GM06990 (cell line): ENCODE results near the gene RIN3.

Experiments
- DNase-seq: peaks from one replicate; pipeline ENCODE4 v3.0.0-alpha.2; 2011; ENCODE audit not compliant: insufficient read length; ENCODE audit errors: extremely low read depth
- H3K27me3 ChIP-seq: replicated peaks from 2 replicates; pipeline ENCODE4 v1.6.0; 2011; ENCODE audit warnings: low read length; ENCODE audit not compliant: control insufficient read depth, insufficient read depth
- H3K36me3 ChIP-seq: 2 replicates; pipeline ENCODE4 v1.5.1; 2011; ENCODE audit warnings: low read length; ENCODE audit not compliant: control insufficient read depth, insufficient read depth
- H3K4me3 ChIP-seq: replicated peaks from 2 replicates; pipeline ENCODE4 v1.5.1; 2011; ENCODE audit warnings: low read depth, mild to moderate bottlenecking, control low read depth, low read length
- CTCF ChIP-seq: IDR thresholded peaks from 2 replicates; pipeline ENCODE4 v1.5.1; 2011; ENCODE audit warnings: low read length, control low read depth, mild to moderate bottlenecking, inconsistent platforms; ENCODE audit not compliant: insufficient read depth, poor library complexity, severe bottlenecking

The RIN3 gene

GRCh38 chr14:92626041-92626440, 112.5 kb downstream of the RIN3 start:
- H3K27me3 ChIP-seq = no peaks in the 10 kb centered on the region
- no peak for DNase-seq
- H3K36me3 ChIP-seq = no peaks in the 10 kb centered on the region
- no peak overlapping the region for H3K4me3 ChIP-seq
- no peak for TF ChIP-seq CTCF

- Histone ChIP-seq H3K27me3 (no peaks in the 10 kb centered on the region), H3K4me3 (no peak overlapping the region), H3K36me3 (no peaks in the 10 kb centered on the region)
- DNase-seq = no peak
- no peak for TF ChIP-seq CTCF
Observed at GRCh38 chr14:92627707-92628215, 114.2 kb downstream of the RIN3 start.

DNA sequence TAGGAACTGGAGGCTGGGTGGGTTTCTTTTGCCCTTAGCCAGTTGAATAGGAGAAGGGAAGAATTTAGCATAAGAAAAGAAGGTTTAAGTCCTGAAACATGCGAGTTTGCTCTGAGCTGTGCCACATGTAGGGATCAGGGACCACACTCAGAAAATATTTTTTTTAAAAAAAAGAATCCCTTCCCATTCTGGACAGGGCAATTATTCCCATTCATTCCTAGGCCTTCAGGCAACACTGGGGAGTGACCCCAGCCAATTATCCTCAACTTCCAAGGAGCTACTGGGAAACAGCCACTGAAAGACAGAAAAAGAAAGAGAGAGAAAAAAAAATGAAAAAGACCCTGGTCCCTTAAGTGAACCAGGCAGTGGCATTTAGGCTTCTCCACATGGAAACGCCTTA, 115.1 kb downstream of the RIN3 start:
- Histone ChIP-seq H3K27me3 (no peaks in the 10 kb centered on the region), H3K36me3 (no peaks in the 10 kb centered on the region), H3K4me3 (no peak overlapping the region)
- DNase-seq = no peak
- no peak for TF ChIP-seq CTCF

DNA sequence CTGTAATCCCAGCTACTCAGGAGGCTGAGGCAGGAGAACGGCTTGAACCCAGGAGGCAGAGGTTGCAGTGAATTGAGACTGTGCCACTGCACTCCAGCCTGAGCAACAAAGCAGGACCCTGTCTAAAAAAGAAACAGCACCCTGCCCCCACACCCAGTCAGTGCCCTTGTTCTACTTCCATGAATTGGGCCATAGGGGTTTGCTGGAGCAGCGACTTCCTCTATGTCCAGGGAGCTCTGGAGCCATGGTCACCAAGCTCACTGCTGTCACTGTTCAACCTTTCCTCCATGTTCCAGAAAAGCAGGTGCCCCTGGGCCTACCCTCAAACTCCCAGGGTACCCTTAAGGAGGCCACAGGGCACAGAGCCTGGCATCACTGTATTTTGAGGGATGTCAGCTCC, 116.8 kb downstream of the RIN3 start:
- DNase-seq = no peak
- no peak overlapping the region for H3K4me3 ChIP-seq
- no peak for TF ChIP-seq CTCF
- no peaks in the 10 kb centered on the region for H3K36me3 ChIP-seq
- no peaks in the 10 kb centered on the region for H3K27me3 ChIP-seq

- no peak for TF ChIP-seq CTCF
Observed at GRCh38 chr14:92631098-92631497, 117.5 kb downstream of the RIN3 start.

DNA sequence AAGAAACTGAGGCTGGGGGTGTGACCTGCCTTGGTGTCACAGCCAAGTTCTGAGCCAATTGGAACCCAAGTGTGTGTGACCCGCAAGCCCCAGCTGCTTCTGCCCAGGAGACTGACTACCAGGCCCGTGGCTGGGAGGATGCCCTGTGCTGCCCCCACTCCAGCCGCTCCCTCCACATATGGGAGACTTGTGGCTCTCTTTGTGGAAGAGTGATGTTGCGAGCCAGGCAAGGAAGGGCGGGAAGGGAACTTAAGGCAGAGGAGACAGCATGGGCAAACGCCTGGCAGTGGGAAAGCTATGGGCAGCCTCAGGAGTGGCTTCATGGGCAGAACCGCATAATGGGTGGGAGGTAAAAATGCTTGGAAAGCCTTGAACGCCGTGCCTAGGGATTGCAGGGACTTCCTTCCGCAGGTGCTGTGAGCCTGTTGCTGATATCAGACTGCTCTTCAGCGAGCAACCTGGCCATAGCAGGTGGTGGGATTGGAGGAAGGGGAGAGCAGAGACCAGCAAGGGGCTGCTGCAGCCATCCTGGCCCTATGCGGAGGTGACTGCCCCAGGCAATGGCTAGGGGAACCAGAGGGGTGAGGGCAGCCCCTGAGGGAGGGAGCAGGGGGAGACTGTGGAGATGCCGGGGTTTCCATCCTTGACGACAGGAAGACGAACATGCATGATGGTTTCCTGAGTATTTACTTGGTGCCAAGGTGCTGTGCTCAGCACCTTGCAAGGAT, 119.1 kb downstream of the RIN3 start:
- no peak for DNase-seq
- Histone ChIP-seq H3K27me3 (no peaks in the 10 kb centered on the region), H3K36me3 (no peaks in the 10 kb centered on the region), H3K4me3 (no peak overlapping the region)
- TF ChIP-seq CTCF = no peak

More at GRCh38 chr14:92631098-92631497, 117.5 kb downstream of the RIN3 start:
- no peaks in the 10 kb centered on the region for H3K27me3 ChIP-seq
- DNase-seq = no peak
- H3K4me3 ChIP-seq = no peak overlapping the region
- H3K36me3 ChIP-seq = no peaks in the 10 kb centered on the region
